Occipital lobe (tissue), 2 donors: Measurements from ENCODE around the gene MED27. TPM values are rescaled to one million over a fixed set of nuclear protein-coding genes. Genes with fewer than 3 reads are reported as not detected.

Experiments
- DNase-seq: peaks from one replicate; lab custom pipeline; 2025; lab: John Stamatoyannopoulos, UW
- total RNA-seq: library from RNA; depleted of rRNA; stranded (reverse); fragments of >200 nt; gene quantifications from one replicate; pipeline ENCODE4 v1.2.3, GENCODE V29; 2014

MED27 gene, protein sequence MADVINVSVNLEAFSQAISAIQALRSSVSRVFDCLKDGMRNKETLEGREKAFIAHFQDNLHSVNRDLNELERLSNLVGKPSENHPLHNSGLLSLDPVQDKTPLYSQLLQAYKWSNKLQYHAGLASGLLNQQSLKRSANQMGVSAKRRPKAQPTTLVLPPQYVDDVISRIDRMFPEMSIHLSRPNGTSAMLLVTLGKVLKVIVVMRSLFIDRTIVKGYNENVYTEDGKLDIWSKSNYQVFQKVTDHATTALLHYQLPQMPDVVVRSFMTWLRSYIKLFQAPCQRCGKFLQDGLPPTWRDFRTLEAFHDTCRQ
- total RNA-seq, result 11.5 TPM

- peak; percentile 86 for DNase-seq
Measured at GRCh38 chr9:132079391-132080091, at the start of gene MED27. TSS of gene MED27 (minus strand) at chr9:132079867. CDS start at chr9:132079844, 23 bp downstream.

DNA sequence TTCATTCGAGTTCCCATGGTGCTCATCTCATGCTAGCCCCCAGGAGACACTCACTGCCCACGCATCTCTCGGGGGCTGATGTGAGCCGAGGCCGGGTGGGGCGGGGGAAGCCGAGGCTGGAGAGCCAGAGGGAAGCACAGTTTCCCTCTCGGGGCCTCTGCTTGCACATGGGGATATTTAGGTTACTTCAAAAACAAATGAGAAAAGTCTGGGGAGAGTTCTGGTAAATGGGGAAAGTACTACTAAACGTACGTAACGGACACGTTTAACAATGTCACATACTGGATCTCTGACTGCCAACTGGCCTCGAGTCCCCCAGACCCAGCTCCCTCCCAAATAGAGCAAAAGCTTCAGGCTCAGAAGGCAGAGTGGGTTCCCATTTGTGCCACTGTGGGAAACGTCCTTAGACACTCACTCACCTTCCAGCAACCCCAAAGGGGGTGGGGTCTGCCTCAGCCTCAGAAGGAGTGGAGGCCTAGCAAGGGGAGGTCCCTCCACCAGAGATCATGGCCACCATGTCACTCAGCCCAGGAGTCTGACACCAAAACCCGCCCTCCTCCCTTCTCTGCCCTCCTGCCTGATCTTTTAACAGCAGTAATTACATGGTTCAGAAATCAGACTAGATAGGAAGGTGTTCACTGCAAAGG, 48.3 kb upstream of the MED27 start:
- no peak for DNase-seq

DNA sequence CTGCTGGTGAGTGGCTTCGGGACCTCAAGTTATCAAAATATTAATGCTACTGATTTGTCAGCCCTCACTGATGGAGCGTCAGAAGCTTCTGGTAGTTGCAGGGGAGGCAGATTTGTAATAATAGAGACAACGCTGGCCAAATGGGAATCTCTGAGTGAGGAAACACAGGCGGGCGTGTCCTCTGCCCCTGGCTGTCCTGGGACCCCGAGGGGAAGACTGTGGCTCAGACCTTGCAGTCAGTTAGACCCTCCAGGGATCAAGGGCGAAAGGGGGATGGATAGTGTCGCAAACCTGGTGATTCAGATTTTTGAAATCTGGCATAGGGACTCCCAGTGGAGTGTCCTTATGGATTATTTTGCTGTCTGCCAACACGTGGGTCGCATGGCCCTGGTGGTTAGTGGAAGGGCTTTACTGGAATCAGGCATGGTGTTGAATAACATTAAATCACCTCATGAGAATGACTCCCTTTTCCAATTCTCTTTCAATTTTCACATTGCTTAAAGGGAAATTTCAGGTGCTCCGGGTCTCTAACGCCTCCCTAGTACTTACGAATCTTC, 47.1 kb upstream of the MED27 start:
- DNase-seq, result no peak

DNA sequence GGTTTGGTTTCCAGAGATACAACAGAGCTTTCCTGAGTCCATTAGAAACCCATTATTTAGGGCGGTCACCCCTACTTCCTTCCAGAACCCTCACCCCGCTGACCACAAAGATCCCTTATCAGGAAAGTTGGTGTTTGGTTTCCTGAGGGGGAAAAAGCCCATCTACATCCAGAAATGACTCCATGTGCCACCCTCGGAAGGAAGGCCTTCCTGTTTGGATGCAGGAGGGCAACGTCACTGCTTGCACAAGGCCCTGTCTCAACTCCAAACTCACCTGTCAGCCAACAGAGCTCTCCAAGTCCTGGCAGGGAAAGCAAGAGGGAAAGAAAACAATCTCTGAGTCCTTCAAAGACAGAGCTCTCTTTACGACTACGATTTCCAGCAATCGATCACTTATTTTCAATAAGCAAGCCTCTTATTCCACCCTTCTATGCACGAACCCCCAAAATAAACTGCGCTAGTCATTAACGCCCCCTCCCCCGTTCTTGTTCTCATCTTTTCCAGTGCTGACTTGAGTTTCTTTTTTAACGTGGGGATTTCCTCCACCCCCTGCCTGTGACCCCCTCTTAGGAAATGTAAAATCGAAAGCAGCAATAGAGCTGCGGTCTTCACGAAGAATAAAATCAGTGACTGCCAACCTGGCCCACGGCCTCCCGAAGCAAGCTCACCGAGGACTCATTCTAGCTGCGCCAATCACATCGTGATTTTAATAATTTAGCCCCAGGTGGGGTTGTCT, 46.4 kb upstream of the MED27 start:
- DNase-seq, result no peak

DNA sequence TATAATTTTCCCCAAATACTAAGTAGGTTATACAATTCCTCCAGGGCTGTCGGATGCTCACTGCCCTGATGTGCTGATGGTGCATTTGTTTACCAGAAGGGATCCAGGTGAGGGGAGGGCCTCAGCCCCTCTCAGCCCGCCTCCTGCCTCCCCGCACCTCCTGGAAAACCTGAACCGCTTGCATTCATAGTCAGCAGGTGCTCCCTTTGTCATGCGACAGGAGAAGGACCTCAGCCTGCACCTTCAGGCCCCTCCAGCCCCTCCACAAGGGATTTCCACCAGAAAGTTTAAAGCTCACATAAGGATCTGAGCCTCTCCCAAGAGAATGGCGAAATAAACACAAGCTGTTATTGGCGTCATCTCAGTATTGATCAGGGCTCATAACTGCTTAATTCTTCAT, 45.7 kb upstream of the MED27 start:
- no peak for DNase-seq

DNA sequence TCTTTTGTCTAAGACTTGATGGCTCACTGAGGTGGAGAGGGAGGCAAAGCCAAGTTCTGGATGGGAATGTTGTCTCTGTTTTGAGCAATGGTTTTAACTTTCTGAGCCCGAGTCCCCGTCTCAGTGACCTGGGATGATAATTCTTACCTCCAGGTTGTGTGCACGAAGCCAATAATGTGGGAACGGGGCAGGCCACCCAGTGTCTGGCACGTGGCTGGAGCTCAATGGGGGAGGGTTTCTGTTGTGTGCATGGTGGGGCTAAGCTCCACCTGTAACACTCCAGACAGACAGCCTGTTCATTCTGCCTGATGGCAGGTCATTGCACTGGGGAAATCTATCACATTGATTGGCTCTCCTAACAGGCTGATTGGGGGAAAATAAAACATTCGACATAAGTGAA, 45.1 kb upstream of the MED27 start:
- no peak for DNase-seq

DNA sequence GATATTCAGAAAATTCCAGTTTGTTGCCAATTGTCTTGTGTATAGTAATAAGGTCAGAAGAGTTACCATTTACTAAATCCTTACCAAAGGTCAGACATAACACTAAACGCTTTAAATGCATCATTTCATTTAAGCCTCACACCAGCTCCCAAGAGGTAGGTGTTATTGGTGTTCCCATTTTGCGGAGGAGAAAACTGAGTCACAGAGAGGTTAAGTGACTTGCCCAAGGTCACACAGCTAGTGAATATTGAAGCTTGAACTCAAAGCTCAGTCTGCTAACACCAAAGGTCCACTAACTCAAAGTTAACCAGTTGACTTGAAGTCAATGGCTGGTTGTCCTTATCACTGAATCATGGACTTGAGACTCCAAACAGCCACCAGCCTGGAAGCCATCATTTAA, 41.4 kb upstream of the MED27 start:
- no peak for DNase-seq

DNA sequence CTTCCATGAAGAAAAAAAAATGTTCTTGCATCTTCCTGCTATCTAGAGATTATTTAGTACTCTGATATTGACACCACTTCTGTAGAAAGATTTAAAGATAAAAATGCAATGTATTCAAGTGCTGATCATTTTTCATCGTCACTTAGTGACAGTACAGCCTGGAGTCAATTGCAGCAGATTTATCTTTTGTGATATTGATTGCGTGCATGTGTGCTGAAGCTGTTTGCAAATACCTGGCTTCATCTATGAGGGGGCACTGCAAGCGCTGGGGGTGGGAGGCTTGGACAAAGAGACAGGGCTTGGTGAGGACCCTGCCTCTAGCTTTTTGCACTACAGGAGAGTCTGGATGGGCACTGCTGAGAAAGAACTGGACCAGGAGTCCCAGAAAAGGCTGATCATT, 38.0 kb upstream of the MED27 start:
- DNase-seq, result no peak

DNA sequence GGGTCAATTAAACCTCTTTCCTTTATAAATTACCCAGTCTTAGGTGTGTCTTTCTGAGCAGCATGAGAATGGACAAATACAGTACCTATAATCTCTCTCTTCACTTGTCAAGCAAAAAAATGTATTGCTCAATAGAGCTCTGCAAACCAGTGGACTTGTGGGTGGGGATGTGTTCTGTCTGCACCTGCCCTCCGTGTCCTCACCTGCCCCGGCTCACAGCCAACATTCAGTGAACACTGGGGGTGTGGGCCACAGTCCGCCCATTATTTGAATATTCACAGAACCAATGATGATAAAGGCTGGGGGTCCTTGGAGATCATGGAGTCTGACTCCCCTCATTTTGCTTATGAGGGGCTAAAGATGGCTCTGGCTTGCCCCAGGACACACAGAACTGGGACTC, 36.9 kb upstream of the MED27 start:
- no peak for DNase-seq

- DNase-seq, result no peak
Measured at GRCh38 chr9:132114102-132114707, 34.5 kb upstream of the MED27 start.

- DNase-seq, result no peak
Measured at GRCh38 chr9:132109291-132109690, 29.6 kb upstream of the MED27 start.

DNA sequence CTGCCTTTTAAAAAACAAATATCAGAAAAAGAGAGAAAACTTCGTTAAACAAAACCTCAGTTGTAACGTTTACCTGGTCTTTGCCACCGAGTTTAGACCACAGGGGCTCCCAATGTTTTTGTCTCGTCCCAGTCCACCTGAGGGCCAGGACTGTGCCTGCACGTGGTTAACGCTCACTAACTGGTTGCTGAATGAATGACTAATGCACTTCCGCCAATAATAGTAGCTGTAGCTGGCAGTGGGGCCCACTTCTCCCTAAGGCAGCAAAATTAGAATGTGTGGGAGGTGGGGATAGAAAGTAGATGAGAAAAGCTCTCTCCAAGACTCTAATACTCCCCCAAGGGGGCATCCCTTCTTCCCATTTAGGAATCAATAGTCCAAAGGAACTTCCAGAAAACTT, 29.1 kb upstream of the MED27 start:
- DNase-seq, result peak; percentile 19

GRCh38 chr9:132099741-132100407, 20.2 kb upstream of the MED27 start:
- DNase-seq, result no peak

DNA sequence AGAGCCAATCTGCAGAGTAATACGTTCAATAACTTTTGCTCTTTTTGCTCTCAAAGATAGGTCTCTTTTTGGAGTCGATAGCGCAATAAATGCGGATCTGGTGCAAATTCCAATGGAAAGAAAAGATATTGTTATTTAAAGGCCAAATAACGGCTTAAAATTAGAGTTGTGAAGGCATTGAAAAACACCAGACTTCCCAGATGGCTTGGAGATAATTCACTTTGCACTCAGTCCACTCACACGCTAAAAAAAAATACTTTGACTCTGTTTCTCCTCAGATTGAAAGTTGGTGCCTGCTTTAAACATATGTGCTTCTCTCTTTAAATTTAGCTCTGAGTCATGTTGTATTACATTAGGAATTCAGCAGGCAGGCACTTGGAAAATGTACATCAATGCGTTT, 19.5 kb upstream of the MED27 start:
- no peak for DNase-seq

- DNase-seq, result no peak
Measured at GRCh38 chr9:132094314-132094791, 14.7 kb upstream of the MED27 start.

- DNase-seq, result no peak
Measured at GRCh38 chr9:132090771-132091170, 11.1 kb upstream of the MED27 start.

- DNase-seq, result no peak
Measured at GRCh38 chr9:132087438-132088030, 7.9 kb upstream of the MED27 start.

GRCh38 chr9:132082188-132082587, 2.5 kb upstream of the MED27 start:
- DNase-seq, result no peak

DNA sequence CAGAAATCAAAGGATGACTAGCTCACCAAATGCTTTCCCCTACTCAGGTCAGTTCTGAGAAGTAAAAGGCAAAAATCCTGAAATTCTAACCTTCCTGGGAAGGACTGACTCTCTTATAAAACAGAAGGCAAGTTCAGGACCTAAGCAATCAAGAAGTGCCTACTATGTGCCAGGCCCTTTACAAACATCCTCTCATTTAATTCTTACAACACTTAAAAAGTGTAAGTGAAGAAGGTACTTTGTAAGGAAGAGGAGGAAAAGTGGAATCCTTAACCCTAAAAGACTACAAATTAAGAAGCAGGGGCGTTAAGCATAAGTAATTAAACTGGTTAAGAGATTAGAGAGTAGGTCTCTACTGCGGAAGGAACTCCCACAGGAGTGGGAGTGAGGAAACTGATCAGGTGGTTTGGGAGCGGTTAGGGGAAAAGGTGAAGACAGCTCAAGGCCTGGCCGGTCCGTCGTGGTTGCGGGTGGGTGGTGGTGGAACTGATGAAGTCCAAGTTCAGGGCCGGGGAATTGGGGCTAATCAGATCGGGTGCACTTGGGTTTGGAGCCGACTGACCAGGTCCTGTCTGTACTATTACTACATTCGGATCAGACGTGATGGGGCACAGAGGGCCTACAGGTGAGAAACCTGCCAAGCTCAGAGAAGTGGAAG, 839 bp downstream of the MED27 start:
- no peak for DNase-seq
